K562 (cell line): ENCODE results near the gene TBC1D25. TPM values are rescaled to one million over a fixed set of nuclear protein-coding genes. Genes with fewer than 3 reads are reported as not detected.

Experiments used
- ATAC-seq: fragments of 200-7000 bp; cut with Tn5 transposase; 3 replicates; pipeline ENCODE4 v1.9.1; 2020; ENCODE audit warnings: moderate library complexity
- BruUV-seq: library from RNA; stranded (reverse); fragments of 400-500 nt; replicated peaks from 2 replicates; lab custom pipeline; 2021; lab: Mats Ljungman, UMichigan
- CTCF ChIA-PET: fragments of 300-600 bp; formaldehyde crosslinking; extraction: SDS; loops from one replicate; lab custom pipeline; 2021; ENCODE audit warnings: low intra/inter-chr PET ratio; lab: Yijun Ruan, JAX
- POLR2A ChIA-PET: fragments of 300-600, 350-650 bp; sonication (Branson Sonifier 250); formaldehyde crosslinking; extraction: SDS; loops from one replicate; lab custom pipeline; 2021; ENCODE audit warnings: antibody characterized with exemption, inconsistent platforms; lab: Yijun Ruan, JAX
- DNase-seq, 4 experiments: peaks; one replicate each; pipeline versions ENCODE4 v3.0.0 to v3.0.0-alpha.2; 2011 to 2018; ENCODE audit warnings: low spot score in 3 of 4, mixed read lengths in 3 of 4; ENCODE audit errors: extremely low read depth in 1 of 4
- FAIRE-seq: peaks from 2 replicates; lab custom pipeline; 2011; peaks lifted over from hg19 to GRCh38; lab: Jason Lieb, UNC
- H2AFZ ChIP-seq: 2 replicates; pipeline ENCODE4 v1.6.0; 2011; ENCODE audit warnings: low read depth, low read length, control low read depth, inconsistent platforms
- H3K27ac ChIP-seq: fragments of 200-600 bp; 3 replicates; pipeline ENCODE4 v1.8.0; 2011; ENCODE audit warnings: low read depth, mild to moderate bottlenecking, control low read depth, inconsistent platforms, low read length, moderate library complexity, mixed read lengths; ENCODE audit errors: extremely low read depth
- H3K27me3 ChIP-seq, 2 experiments: fragments of 300-600 bp in 1 of 2; 2 replicates in 1 of 2; 3 replicates in 1 of 2; pipeline versions ENCODE4 v1.6.0 to v1.8.0; 2011; ENCODE audit warnings: inconsistent platforms in 2 of 2, low read length in 2 of 2, mild to moderate bottlenecking in 1 of 2, mixed read lengths in 1 of 2, moderate library complexity in 1 of 2; ENCODE audit not compliant: control insufficient read depth in 2 of 2, insufficient read depth in 2 of 2
- H3K36me3 ChIP-seq: fragments of 300-600 bp; 3 replicates; pipeline ENCODE4 v1.8.0; 2011; ENCODE audit warnings: mild to moderate bottlenecking, low read length, inconsistent platforms; ENCODE audit not compliant: control insufficient read depth, insufficient read depth
- H3K4me1 ChIP-seq, 2 experiments: fragments of 200-600 bp in 1 of 2; replicated peaks in 1 of 2; 2 replicates in 1 of 2; 3 replicates in 1 of 2; pipeline versions ENCODE4 v1.5.1 to v1.8.0; 2011; ENCODE audit warnings: inconsistent platforms in 2 of 2, low read length in 2 of 2, mild to moderate bottlenecking in 1 of 2, mixed read lengths in 1 of 2, moderate library complexity in 1 of 2; ENCODE audit not compliant: control insufficient read depth in 2 of 2, insufficient read depth in 2 of 2
- H3K4me2 ChIP-seq: 2 replicates; pipeline ENCODE4 v1.6.1; 2011; ENCODE audit warnings: low read length, control low read depth, inconsistent platforms, mixed read lengths; ENCODE audit not compliant: insufficient read depth
- H3K4me3 ChIP-seq: fragments of 200-600 bp; sonication (generic), shearing (Covaris generic); 2 replicates; pipeline ENCODE4 v1.5.1; 2016; ENCODE audit warnings: control low read depth, inconsistent platforms
- H3K79me2 ChIP-seq: fragments of 200-600 bp; 3 replicates; pipeline ENCODE4 v1.8.0; 2011; ENCODE audit warnings: low read length, inconsistent platforms; ENCODE audit not compliant: control insufficient read depth, insufficient read depth
- H3K9ac ChIP-seq, 2 experiments: 2 replicates each; pipeline versions ENCODE4 v1.6.0 to v1.6.1; 2011; ENCODE audit warnings: low read depth in 2 of 2, low read length in 2 of 2, control low read depth in 1 of 2, inconsistent platforms in 1 of 2, mild to moderate bottlenecking in 1 of 2, mixed read lengths in 1 of 2; ENCODE audit not compliant: insufficient read depth in 1 of 2
- H3K9me1 ChIP-seq: one replicate; pipeline ENCODE4 v1.6.0; 2011; ENCODE audit warnings: inconsistent platforms, mild to moderate bottlenecking, low read length, moderate library complexity; ENCODE audit not compliant: control insufficient read depth, insufficient read depth
- H3K9me3 ChIP-seq: replicated peaks from 2 replicates; pipeline ENCODE4 v1.5.1; 2011; ENCODE audit warnings: low read depth, low read length, inconsistent platforms; ENCODE audit not compliant: control insufficient read depth, insufficient read depth
- H4K20me1 ChIP-seq: replicated peaks from 2 replicates; pipeline ENCODE4 v1.6.1; 2011; ENCODE audit warnings: low read length, inconsistent platforms, mixed read lengths; ENCODE audit not compliant: control insufficient read depth, insufficient read depth
- ADNP ChIP-seq: fragments of 200-800 bp; sonication (Bioruptor generic); IDR thresholded peaks from 2 replicates; pipeline ENCODE4 v1.6.1; 2016; ENCODE audit warnings: missing genetic modification characterization, missing compliant biosample characterization
- CREB3 ChIP-seq: fragments of 450-650 bp; conservative IDR thresholded peaks from 2 replicates; pipeline ENCODE4 v1.6.1; 2016; ENCODE audit warnings: missing genetic modification characterization, low read depth, mild to moderate bottlenecking, missing compliant biosample characterization, moderate library complexity
- E2F3 ChIP-seq: fragments of 250-450 bp; sonication (Bioruptor Pico); IDR thresholded peaks from 2 replicates; pipeline ENCODE4 v1.4.0; 2020; ENCODE audit warnings: mild to moderate bottlenecking
- MXD1 ChIP-seq: fragments of 250-450 bp; sonication (Bioruptor Pico); IDR thresholded peaks from 2 replicates; pipeline ENCODE4 v1.8.0; 2021; ENCODE audit warnings: borderline replicate concordance, mild to moderate bottlenecking, moderate library complexity; ENCODE audit not compliant: poor library complexity, severe bottlenecking
- NCOA4 ChIP-seq: fragments of 450-650 bp; IDR thresholded peaks from 2 replicates; pipeline ENCODE4 v1.6.1; 2018; ENCODE audit warnings: mild to moderate bottlenecking; ENCODE audit not compliant: partially characterized antibody
- POLR2AphosphoS5 ChIP-seq: IDR thresholded peaks from 2 replicates; pipeline ENCODE4 v1.6.1; 2011; ENCODE audit warnings: mild to moderate bottlenecking, low read depth, low read length, moderate library complexity; ENCODE audit not compliant: control insufficient read depth, insufficient read depth
- POLR2G ChIP-seq: fragments of 200-400 bp; formaldehyde crosslinking; IDR thresholded peaks from 2 replicates; pipeline ENCODE4 v1.6.1; 2017; ENCODE audit warnings: low read depth, mild to moderate bottlenecking, antibody characterized with exemption, low read length, moderate library complexity
- RBFOX2 ChIP-seq: fragments of 200-400 bp; formaldehyde crosslinking; IDR thresholded peaks from 2 replicates; pipeline ENCODE4 v1.6.1; 2017; ENCODE audit warnings: low read depth, mild to moderate bottlenecking, low read length, moderate library complexity
- ZNF57 ChIP-seq: fragments of 450-650 bp; formaldehyde crosslinking; IDR thresholded peaks from 2 replicates; pipeline ENCODE4 v1.4.0; 2020; ENCODE audit warnings: mild to moderate bottlenecking, moderate library complexity
- WGBS: fragments of 100-300 bp; shearing (Covaris generic); methylation state at CpG from one replicate; pipeline ENCODE4 v1.1.6; 2016; ENCODE audit warnings: low coverage, mixed read lengths; ENCODE audit not compliant: insufficient coverage; ENCODE audit errors: missing lambda C conversion rate; 5-methylcytosine and 5-hydroxymethylcytosine counted together
- in situ Hi-C: fragments of 300-500 bp; cut with MboI; formaldehyde crosslinking; loops from 4 replicates; pipeline ENCODE4 v1.15.0; 2018; ENCODE audit warnings: inconsistent platforms, mixed read lengths
- intact Hi-C: fragments of 100-400 bp; cut with micrococcal nuclease; formaldehyde crosslinking; loops from 2 replicates; pipeline ENCODE4 v1.14.2; 2022
- polyA plus RNA-seq, 8 experiments: library from polyadenylated mRNA; depleted of rRNA in 4 of 8; stranded (reverse) in 5 of 8; unstranded in 3 of 8; fragments of >200 nt; fragmentation: Nextera tagmentation in 2 of 8; fragmentation: Illumina TruSeq in 1 of 8; extraction: Ambion mirVana in 2 of 8; extraction: Trizol in 1 of 8; gene quantifications; 2 replicates each; pipeline versions ENCODE4 v1.2.1 to v1.2.3, GENCODE V29; 2011 to 2014; ENCODE audit warnings: inconsistent platforms in 1 of 8, missing spikeins in 1 of 8
- total RNA-seq, 7 experiments: library from RNA; depleted of rRNA in 6 of 7; stranded (reverse); fragments of >200 nt in 6 of 7; fragmentation: Illumina TruSeq in 2 of 7; extraction: Trizol in 2 of 7; gene quantifications; 2 replicates each; pipeline versions ENCODE4 v1.2.1 to v1.2.3, GENCODE V29; 2011 to 2021; ENCODE audit warnings: low replicate concordance in 1 of 7

The TBC1D25 gene
- total and polyA plus RNA-seq, 9 of the 15 experiments (the other 6 are each of a cell fraction or from before 2014, with no cell fraction given), result 0.62 to 10.6 (median 3.9) TPM

- peaks cover 15% of the 10 kb centered on the region; the same call in 1 of the 2 replicates for H4K20me1 ChIP-seq
- intact Hi-C loops, result loop anchor here (2.0 to 10.0 kb wide), 2 partner anchors 21 to 51 kb away; partner anchors contain the start of genes EBP and WDR13
- in situ Hi-C loops, result no loop called here
- TF ChIP-seq POLR2G, result peak; percentile 62
- no peak for TF ChIP-seq CREB3 (tag)
- TF ChIP-seq ADNP (tag), result no peak
- TF ChIP-seq POLR2AphosphoS5, result peak; percentile 10; the same call in 1 of the 2 replicates
- no peak for TF ChIP-seq E2F3 (CRISPR knock-in tag)
- peak; percentile 70 for TF ChIP-seq RBFOX2
- no peak for TF ChIP-seq ZNF57
- no peak for TF ChIP-seq MXD1 (CRISPR knock-in tag)
- TF ChIP-seq NCOA4, result no peak
- WGBS, result 8% methylated on average over 11 of the region's 13 CpGs
- peak in 1 of 4 experiments; percentile 31 for DNase-seq
- H3K4me2 ChIP-seq, result peak overlapping the region; percentile 97
- H3K4me1 ChIP-seq, result peaks cover 13 to 14% of the 10 kb centered on the region in 2 experiments; a peak in 4 of 5 replicates
- peak overlapping the region; percentile 100; the same call in 2 of the 3 replicates for H3K27ac ChIP-seq
- no peak for FAIRE-seq
- peak overlapping the region; percentile 90 for H3K4me3 ChIP-seq
- peak overlapping the region; percentile 97 to 100 for H3K9ac ChIP-seq
- no peak overlapping the region for H2AFZ ChIP-seq
- peaks cover 34% of the 10 kb centered on the region for H3K79me2 ChIP-seq
- POLR2A ChIA-PET, result interaction anchor here (1.0 to 1.7 kb wide), 7 partner anchors 9 to 226 kb away, joined by 3 to 12 read pairs (median 4); partner anchors contain the start of genes HDAC6 and TBC1D25
- H3K36me3 ChIP-seq, result peaks cover 47% of the 10 kb centered on the region
- CTCF ChIA-PET, result no interaction called here
- H3K9me1 ChIP-seq, result peaks cover 10% of the 10 kb centered on the region
- no peak for ATAC-seq
- H3K9me3 ChIP-seq, result no peaks in the 10 kb centered on the region
- no peaks in the 10 kb centered on the region for H3K27me3 ChIP-seq
- BruUV-seq, result no TSS peak
Observed at GRCh38 chrX:48575642-48576041, 36.1 kb downstream of the TBC1D25 start.
